Upper lobe of right lung (tissue), 1 donor: ENCODE measurements around the gene NEUROG2. TPM values are rescaled to one million over a fixed set of nuclear protein-coding genes. Genes with fewer than 3 reads are reported as not detected.
"Not testable (repeated sequence)": the region's sequence is repeated elsewhere in the genome, so short reads cannot be mapped to it uniquely, and the experiment has no call there.

Experiments used
- ATAC-seq: fragments of 200-7000 bp; cut with Tn5 transposase; one replicate; pipeline ENCODE4 v1.9.1; 2020; ENCODE audit warnings: mild to moderate bottlenecking, moderate library complexity
- DNase-seq: peaks from one replicate; pipeline ENCODE4 v3.0.0-alpha.2; 2020
- H3K27ac ChIP-seq: fragments of 200-600 bp; one replicate; pipeline ENCODE4 v1.8.0; 2022
- H3K27me3 ChIP-seq: fragments of 200-600 bp; one replicate; pipeline ENCODE4 v1.8.0; 2022; ENCODE audit warnings: mild to moderate bottlenecking
- H3K36me3 ChIP-seq: fragments of 200-600 bp; one replicate; pipeline ENCODE4 v1.8.0; 2022
- H3K4me1 ChIP-seq: fragments of 200-600 bp; one replicate; pipeline ENCODE4 v1.8.0; 2022
- H3K4me3 ChIP-seq: fragments of 200-600 bp; one replicate; pipeline ENCODE4 v1.8.0; 2022; ENCODE audit warnings: mild to moderate bottlenecking
- H3K9me3 ChIP-seq: fragments of 200-600 bp; one replicate; pipeline ENCODE4 v1.8.0; 2022
- CTCF ChIP-seq: fragments of 200-600 bp; IDR thresholded peaks from one replicate; pipeline ENCODE4 v1.8.0; 2022; ENCODE audit warnings: antibody characterized with exemption
- intact Hi-C: fragments of 100-400 bp; cut with DNase I; formaldehyde crosslinking; loops from one replicate; pipeline ENCODE4 v1.11.0; 2022
- total RNA-seq: library from RNA; stranded (reverse); fragmentation: NEBNext Ultra II Directional; extraction: Animal tissue kit (Norgen Biotek cat#: 25700); gene quantifications from one replicate; pipeline ENCODE4 v1.2.1, GENCODE V29; 2021
- donor health status: DM: no; HTN: yes; CAD: no; lungs with severe emphysema.

NEUROG2 gene
- total RNA-seq, 1 donor from 2014 or later = not detected

- H3K9me3 ChIP-seq = peaks cover 6% of the 10 kb centered on the region
- intact Hi-C loops = no loop called here
- H3K4me3 ChIP-seq = no peak overlapping the region
- DNase-seq (no peak), ATAC-seq (no peak)
- TF ChIP-seq CTCF = no peak
- H3K36me3 ChIP-seq = no peaks in the 10 kb centered on the region
- no peak overlapping the region for H3K27ac ChIP-seq
- no peaks in the 10 kb centered on the region for H3K27me3 ChIP-seq
- H3K4me1 ChIP-seq = no peaks in the 10 kb centered on the region
Observed at GRCh38 chr4:112492321-112492720, 23.7 kb downstream of the NEUROG2 start.

- H3K36me3 ChIP-seq, H3K27ac ChIP-seq, H3K9me3 ChIP-seq, H3K4me1 ChIP-seq, ATAC-seq, DNase-seq, H3K4me3 ChIP-seq, intact Hi-C loops, H3K27me3 ChIP-seq: not testable (repeated sequence)
Observed at GRCh38 chr4:112490808-112491207, 25.2 kb downstream of the NEUROG2 start.

- DNase-seq (no peak), ATAC-seq (no peak)
- Histone ChIP-seq H3K9me3 (peaks cover 6% of the 10 kb centered on the region), H3K27me3 (no peaks in the 10 kb centered on the region), H3K27ac (no peak overlapping the region), H3K4me1 (no peaks in the 10 kb centered on the region), H3K4me3 (no peak overlapping the region), H3K36me3 (no peaks in the 10 kb centered on the region)
- intact Hi-C loops = no loop called here
- no peak for TF ChIP-seq CTCF
Observed at GRCh38 chr4:112485930-112486329, 30.1 kb downstream of the NEUROG2 start.

- no peak for TF ChIP-seq CTCF
- Histone ChIP-seq H3K27me3 (no peaks in the 10 kb centered on the region), H3K27ac (no peak overlapping the region), H3K4me1 (no peaks in the 10 kb centered on the region), H3K36me3 (no peaks in the 10 kb centered on the region), H3K9me3 (no peaks in the 10 kb centered on the region), H3K4me3 (no peak overlapping the region)
- ATAC-seq (no peak), DNase-seq (no peak)
- intact Hi-C loops = no loop called here
Observed at GRCh38 chr4:112473985-112474384, 42.0 kb downstream of the NEUROG2 start.

- no peak for DNase-seq
Observed at GRCh38 chr4:112472318-112472717, 43.7 kb downstream of the NEUROG2 start.

More at GRCh38 chr4:112472318-112472717, 43.7 kb downstream of the NEUROG2 start:
- H3K4me1 ChIP-seq = no peaks in the 10 kb centered on the region
- no peaks in the 10 kb centered on the region for H3K36me3 ChIP-seq
- no peak for ATAC-seq
- H3K9me3 ChIP-seq = no peaks in the 10 kb centered on the region
- no peak overlapping the region for H3K4me3 ChIP-seq
- intact Hi-C loops = no loop called here
- no peak overlapping the region for H3K27ac ChIP-seq
- TF ChIP-seq CTCF = no peak
- no peaks in the 10 kb centered on the region for H3K27me3 ChIP-seq

Other genes with a start within 250 kb of the NEUROG2 start
- 10.6 TPM for gene TIFA, start 230.3 kb downstream of the NEUROG2 start, total RNA-seq
- gene ALPK1, start 218.8 kb downstream of the NEUROG2 start, total RNA-seq = 34.3 TPM
- gene ZGRF1, start 120.7 kb upstream of the NEUROG2 start, total RNA-seq = 3.4 TPM
- 35.2 TPM for gene LARP7, start 121.0 kb upstream of the NEUROG2 start, total RNA-seq